Stimulated activated CD8-positive, alpha-beta memory T cell treated with anti-CD3 and anti-CD28 coated beads, Interleukin-4, amount 100 ng/mL, for 24 hours (primary cell): ENCODE data around the gene SRPX2.

Experiments
- DNase-seq: peaks from one replicate; pipeline ENCODE4 v3.0.0-alpha.2; 2020; ENCODE audit warnings: low read depth

The SRPX2 gene

DNA sequence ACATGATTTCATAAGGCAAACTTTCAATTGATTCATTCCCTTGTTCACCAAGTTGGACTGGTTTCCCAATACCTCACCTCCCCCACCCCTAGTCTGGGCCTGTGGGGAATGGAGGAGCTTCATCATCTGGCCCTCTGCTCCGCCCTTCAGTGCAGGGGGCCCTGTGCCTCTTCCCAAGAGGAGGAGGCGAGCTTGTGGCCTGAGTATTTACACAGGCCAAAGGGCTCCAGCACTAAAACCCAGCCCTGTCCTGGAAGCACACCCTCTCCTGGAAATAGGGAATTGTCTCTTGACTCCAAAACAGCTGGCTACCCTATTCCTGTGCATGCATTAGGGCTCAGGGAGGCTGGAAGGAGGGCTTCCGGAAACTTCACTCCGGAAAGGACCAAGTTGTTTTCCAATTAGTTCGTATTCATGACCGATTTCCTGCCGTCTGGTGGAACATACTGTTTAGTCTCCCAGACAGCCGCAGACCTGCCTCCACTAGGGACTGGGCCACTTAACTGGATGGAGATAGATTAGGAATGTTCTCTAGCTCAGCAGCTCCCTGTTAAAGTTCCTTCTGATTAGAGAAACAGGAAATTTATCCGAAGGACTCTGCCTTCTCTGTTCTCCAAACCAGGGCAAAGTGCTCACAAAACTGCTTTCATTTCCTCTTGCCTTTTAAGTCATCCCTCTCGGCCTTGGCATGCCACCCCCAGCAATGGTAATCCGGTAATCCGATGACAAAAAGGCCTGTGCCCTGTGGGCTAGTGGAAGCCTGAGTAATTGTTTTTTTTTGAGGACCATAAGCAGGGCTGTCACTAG, 5.8 kb downstream of the SRPX2 start:
- no peak for DNase-seq

DNA sequence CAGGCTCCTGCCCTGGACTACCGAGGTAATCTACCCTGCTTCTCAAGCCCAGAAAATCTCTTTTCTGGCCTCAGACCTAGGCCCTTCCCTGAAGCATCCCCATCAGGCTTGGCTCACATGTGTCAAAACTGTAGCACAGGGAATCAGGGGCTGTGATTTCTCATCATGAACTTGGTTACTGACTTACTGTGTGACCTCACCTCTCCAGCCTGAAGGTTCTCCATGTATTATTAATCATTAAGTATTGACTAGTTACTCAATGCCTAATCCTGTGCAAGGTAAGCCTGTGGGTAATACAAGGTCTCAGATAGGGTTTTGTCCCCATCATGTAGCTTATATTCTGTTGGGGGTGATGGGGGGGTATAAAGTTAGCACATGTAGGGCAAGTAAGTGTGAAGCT, 6.8 kb downstream of the SRPX2 start:
- no peak for DNase-seq

DNA sequence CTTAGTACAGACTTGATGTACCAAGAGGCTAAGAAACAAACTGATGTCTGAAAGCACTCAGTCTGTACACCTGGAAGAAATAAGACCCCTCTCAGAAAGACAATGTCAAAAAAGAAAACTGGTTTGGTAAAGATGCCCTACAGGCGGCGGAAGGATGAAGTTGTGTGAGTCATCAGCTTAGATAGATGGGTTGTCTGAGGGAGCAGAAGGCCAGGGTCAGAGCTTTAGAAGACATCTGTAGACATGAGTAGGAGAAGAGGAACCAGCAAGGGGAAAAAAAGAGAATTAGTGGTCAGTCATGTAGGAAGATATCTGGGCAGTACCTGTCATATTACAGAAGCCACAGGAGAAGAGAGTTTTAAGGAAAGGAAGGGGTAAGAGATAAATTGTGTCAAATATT, 8.3 kb downstream of the SRPX2 start:
- no peak for DNase-seq

DNA sequence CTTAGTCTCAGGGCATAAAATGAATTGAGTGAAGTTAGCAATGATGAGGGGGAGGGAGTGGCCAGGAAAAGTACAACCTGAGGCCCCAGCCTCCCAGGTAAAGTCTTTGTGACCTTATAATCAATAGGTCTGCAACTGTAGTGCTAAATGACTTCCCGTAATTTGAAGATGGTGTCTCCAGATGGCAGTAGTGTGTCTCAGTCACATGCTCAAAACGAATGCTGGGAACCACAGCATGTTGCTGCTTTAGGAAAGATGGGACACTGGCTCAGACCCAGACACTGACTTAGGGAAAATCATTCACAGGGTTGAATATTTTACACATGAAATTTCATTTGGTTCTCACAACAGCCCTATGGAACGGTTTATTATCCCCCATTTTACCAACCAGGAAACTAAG, 10.3 kb downstream of the SRPX2 start:
- DNase-seq, result no peak

DNA sequence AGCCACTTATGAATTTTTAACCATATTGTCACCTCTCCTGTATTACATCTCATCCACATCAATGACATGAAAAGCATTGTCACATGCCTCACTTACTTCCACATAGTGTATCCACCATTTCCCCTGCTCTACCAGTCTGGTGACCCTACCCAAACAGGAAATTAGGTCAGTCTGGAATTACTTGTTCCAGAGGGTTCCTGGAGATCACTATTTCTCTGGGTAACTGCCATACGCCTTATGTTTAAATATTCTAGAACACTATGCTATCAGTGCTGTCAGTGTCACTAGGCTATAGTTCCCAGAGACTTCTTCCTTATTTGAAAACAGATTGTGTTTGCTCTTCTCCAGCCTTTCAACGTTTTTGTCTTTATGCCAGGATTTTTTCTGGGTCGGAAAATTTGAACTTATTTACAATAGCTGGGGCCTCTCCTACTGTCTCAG, 15.0 kb downstream of the SRPX2 start:
- DNase-seq, result no peak

DNA sequence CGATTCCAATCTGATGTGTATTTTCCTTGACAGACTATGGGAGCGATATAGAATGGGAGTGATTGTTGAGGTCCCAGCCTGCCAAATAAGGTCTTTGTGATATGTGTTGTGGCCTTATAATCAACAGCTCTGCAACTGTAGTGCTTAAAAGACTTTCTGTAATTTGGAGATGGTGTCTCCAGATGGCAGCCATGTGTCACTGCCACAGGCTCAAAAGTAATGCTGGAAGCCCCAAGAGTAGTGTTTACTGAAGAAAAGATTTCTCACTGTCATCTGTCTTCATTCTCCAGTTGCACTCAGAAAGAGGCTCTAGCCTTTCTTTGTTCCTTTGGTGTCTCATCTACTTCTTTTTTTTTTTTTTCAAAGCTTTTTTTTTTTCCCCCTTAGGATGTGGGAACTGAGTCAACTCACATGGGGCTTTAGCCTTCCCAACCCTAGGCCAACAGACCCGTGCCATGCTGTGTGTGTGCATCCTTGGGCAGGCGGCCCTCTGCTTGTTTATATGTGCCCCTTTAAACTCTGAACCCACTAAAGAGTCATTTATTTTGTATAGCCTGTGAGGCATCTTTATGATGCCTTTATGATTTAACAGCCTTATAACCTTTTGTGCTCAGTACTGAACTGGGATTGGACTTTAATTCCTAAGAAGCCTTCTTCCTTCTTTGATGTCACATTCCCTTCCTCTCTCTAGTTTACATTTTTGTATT, 15.6 kb downstream of the SRPX2 start:
- DNase-seq, result no peak

DNA sequence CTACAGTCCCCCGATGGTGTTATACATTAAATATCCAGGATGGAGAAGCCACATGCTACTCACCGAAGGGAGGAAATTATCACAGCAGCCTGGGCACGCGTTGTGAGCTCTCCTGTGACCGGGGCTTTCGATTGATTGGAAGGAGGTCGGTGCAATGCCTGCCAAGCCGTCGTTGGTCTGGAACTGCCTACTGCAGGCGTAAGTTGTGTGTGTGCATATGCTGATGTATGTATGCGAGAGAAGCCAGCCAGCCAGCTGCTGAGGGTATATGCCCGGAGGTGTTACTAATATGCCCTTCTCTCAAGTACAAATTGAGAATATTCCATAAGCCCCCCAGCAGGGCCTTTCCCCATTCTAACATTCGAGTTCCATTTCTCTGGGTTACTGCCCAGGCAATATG, 18.2 kb downstream of the SRPX2 start:
- no peak for DNase-seq

DNA sequence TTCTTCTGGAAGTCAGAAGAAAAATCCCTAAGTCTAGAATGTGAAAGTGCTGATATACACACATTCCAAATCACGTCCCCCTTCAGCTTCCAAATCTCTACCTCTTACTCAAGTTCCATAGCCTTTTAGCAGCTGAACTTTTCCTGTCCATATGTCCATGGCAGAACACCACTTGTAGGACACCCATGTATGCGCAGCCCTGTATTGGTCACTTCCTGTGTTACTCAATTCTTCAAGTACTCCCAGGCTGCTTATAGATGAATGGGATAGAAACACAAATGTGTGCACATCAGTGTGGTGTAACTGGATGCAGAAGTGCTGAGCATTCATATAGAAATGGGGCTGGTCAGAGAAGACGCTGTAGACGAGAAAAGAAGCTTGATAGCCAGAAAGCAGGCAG, 18.8 kb downstream of the SRPX2 start:
- no peak for DNase-seq

DNA sequence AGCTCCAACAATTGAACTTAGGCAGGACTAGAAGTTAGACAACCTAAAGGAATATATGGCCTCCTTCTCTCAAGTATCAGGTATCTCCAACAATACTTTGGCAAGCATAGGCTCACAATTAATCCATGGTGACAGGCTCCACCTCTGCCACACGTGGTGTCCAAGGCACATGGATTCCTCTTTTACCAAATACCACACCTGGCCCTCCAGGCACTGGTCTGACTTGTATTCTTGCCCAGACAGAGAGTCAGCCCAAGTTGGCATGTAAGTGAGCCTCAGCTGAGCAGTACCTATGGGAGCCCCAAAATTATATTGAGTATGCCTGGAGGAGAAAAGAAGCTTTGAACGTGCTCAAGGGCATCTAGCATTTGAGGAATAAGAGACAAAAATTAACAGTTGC, 19.6 kb downstream of the SRPX2 start:
- DNase-seq, result no peak

DNA sequence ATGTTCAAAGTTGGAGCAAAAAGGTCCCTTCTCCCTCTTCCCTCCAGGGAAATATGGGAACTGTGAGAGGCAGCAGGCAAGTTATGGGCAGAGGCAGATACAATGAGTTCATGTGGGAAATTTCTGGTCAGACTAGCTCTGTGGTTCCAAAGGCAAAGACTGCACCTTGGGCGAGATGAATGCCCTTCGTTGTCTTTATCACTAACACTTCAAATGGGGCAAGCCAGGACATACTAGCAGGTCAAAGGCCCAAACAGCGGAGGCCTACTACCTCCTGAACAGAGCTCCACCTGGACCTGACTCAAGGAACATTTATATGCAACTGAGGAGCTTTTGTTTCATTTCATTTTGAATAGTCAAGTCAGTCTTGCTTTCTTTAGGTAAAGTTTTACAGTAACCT, 29.0 kb downstream of the SRPX2 start:
- DNase-seq, result no peak

DNA sequence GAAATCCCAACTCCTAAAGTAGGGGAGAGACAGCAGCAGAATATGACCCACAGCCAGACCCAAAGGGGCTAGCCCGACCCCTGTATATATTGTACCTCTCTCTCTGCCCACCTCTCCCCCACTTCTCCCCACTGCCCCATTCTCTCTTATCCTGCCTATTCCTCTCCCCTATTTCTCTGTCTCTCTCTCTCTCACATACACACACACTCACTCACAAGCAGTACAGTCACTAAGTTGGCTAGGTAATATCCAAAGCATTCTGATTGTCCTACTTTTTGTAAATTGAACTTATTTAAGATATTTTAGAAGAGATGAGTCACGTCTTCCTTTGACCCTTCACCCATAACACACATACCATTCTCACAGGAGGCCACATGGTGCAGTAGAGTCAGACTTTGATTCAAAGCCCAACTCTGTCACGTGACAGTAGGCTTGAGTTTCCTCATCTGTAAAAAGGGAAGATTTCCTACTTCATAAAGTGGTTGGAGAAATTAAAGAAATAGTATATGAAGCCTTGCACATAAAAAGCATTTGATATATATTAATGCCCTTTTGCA, 29.5 kb downstream of the SRPX2 start:
- no peak for DNase-seq

DNA sequence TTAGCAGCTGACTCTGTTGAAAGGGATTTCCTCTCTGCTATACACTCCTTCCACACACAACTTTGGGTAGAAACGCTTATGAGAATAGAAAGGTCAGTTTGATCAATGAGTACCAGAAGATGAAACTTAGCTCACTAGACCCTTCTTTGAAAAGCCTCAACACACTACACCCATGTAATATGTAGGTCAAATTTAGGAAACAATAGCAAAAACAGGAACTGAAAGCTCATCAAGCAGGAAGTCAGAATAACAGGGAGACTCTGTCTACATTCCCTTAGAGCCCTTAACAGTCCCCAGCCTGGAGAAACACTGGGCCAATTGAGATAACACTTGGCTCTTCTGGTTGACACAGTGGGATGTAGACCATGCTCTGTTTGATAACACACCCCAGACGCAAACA, 30.7 kb downstream of the SRPX2 start:
- DNase-seq, result no peak

DNA sequence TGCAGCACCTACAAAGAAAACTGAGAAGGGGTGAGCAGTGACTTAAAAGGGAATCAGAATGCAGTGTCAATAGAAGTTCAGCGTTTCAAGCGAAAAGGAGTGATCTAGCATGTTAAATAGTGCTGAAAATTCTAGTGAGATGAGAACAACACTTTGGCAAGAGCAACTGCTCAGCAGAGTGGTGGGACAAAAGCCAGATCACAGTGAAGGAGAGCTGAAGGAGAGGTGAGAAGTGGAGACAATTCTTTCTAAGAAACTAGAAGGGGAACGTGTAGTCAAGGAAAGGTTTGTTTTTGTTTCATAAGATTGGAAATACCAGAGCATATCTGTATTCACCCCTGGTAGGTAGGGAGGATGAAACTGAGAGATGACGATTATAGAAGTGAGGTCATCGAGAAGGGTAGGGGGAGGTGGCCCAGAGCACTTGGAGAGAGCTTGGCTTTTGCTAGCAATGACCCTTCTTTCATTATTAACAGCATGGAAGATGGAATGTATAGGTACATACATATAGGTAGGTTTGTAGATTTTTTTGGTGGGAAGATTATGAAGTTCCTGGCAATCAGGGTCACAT, 33.7 kb downstream of the SRPX2 start:
- no peak for DNase-seq

DNA sequence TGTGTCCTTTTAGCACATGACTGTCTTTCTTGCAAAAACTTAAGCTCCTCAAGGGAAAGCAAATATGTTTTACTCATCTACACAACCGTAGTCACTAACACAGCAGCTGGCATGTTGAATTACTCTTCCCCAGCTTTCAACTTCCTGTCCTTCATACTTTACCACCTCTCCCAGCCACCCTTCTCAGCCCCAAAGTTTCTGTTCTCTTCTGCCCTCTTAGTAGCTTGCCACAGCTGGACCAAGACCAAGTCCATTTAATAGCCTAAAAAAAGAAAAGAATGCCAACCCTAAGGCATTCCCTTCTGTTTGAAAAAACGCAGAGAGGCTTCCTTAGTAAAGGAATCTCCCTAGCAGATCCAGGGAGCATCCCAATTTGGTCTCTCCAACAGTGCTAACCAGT, 36.8 kb downstream of the SRPX2 start:
- no peak for DNase-seq

DNA sequence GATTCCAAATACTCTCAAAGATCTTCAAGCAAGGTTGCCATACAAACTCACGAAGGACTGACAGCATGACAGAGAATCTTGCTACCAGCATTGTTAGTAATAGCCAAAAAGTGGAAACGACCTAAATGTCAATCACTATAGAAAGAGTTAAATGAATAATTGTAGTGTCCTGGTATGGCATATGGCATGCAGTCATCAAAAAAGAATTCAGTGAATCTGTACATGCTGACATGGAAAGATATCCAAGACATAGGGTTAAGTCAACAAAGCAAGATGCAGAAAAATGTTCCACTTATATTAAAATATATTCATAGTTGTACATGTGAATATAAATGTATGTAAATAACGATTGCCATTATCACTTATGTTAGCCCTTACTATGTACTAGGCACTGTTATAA, 37.6 kb downstream of the SRPX2 start:
- no peak for DNase-seq

DNA sequence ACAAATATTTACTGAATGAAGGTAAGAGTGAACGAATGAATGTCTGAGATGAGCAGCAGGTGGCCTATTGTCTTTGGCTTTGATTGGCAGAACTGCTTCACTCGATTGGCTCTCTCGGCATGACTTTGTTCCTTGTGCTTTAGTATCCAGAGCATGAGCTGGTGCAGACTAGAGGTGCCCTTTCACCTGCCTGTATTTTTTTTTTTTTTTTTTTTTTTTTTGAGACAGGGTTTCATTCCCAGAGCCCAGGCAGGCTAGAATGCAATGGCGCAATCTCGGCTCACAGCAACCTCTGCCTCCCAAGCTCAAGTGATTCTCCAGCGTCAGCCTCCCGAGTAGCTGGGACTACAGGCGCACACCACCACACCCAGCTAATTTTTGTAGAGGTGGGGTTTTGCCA, 38.9 kb downstream of the SRPX2 start:
- DNase-seq, result no peak

DNA sequence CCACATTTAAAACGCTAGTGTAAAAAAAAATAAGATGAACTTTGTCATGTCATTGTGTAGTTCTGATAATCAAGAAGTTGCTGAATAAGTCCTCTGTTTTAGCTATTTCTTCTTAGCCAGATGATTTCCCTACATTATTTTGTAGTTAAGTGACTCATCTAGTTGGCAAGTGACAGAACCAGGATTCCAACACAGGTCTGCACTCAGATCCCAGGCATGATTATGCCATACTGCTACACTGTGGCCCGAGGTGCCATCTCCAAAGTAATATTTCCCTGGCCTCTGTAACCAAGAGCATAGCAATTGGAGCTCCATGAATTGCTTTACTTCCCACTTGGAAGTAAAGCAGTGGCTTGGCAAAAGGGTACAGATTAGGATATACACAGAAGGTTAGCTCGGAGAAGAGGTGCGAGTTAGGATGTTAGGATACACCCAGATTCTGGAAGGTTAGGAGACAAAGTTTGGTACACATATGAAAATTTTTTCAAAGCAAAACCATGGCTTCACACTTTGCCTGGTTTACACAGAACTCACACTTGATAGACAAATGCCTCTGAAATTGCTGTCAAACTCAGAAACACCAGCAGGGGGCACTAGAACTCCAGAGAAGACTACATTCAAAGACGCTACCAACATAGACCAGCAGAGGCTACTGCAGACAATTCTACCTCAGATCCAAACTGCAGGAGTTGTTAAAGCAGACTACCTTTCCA, 41.4 kb downstream of the SRPX2 start:
- DNase-seq, result peak; percentile 27

DNA sequence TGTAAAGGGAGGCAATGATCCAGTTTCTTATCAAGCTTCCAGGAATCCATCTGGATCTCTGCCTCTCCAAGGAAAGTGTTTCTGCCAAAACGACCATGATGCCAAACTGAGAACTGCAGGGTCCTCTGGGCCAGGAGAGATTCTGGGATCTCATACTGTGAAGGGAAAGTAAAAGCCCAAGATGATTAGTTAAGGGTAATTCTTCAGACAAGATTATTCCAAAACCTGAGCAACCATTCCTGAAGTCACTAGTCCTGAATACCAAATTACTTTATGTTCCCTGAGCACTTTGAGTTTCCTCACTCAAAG, 42.0 kb downstream of the SRPX2 start:
- DNase-seq, result no peak

DNA sequence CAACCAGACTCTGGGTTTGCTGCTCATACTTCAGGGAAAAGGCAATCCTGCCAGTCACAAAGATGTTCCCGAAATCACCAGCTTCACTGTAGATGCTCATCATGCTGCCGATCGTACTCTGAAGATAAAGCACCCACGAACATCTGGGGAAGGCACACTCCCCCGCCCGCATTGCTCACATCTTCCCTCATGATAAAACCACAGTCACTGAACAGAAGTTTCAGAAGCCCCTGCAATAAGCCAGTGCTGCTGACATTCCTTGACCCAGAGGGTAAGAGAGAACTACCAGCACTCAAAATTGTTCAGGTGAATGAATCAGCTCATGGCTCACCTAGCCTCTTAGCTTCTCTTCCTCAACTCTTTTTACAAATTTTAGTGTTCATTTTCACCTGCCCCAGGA, 43.1 kb downstream of the SRPX2 start:
- DNase-seq, result no peak

DNA sequence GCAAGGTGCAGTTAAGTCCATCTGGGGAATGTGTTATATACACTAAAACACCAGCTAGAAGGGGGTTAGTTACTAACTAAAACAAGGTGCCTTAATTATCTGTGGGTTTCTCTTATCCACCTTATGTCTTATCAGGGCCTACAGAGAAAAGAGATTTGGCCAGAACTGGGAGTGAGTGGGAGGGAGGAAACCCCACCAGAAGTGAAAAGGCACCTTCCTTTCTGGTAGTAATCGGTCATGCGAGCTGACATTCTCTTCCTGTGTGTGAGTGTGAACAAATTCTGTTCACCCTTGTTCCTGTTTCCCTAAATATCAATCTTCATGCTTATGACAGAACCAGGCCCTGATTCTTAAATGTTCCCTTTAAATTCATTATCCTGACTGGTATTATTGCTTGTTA, 43.5 kb downstream of the SRPX2 start:
- DNase-seq, result no peak

DNA sequence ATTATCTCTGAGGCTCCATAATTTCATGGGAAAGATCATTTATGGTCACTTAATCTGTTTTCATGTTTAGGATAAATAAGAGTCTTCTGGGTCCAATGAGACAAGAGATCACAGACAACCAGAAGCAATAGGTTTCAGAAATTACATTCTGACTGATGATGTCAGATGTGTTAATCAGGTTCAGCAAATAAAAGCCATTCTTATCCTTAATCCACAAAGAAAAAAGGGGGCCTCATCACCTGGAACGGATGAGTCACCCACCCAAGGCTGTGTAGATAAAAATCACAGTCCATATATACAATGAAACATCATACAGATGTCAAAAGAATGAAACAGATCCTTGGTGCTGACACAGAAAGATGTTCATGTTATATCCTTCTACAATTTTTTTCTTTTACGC, 51.3 kb downstream of the SRPX2 start:
- DNase-seq, result no peak

DNA sequence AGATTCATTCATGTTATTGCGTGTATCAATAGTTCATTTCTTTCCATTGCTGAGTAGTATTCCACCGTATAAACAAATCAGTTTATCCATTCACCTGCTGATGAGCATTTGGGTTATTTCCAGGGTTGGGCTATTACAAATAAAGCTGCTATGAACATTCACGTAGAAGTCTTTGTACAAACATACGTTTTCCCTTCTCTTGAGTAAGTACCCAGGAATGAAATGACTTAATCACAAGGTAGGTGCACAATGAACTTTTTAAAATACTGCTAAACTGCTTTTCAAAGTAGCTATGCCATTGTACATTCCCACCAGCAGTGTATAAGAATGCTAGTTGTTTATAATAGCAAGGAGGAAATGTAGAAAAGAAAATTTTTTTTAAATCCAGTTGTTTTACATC, 52.0 kb downstream of the SRPX2 start:
- DNase-seq, result no peak
